Vagina (tissue), 2 donors: ENCODE measurements around the gene TP53I3. TPM values are rescaled to one million over a fixed set of nuclear protein-coding genes. Genes with fewer than 3 reads are reported as not detected.

Experiments
- DNase-seq, 2 donors: peaks; one replicate each; pipeline ENCODE4 v3.0.0-alpha.2; 2017; ENCODE audit errors: extremely low spot score in 2 of 2
- H3K27ac ChIP-seq: fragments of 200-600 bp; sonication (generic); one replicate; pipeline ENCODE4 v1.5.1; 2019
- H3K27me3 ChIP-seq: fragments of 200-600 bp; sonication (generic); one replicate; pipeline ENCODE4 v1.5.1; 2019
- H3K36me3 ChIP-seq, 2 donors: fragments of 200-600 bp; sonication (generic); one replicate each; pipeline ENCODE4 v1.5.1; 2017 to 2019
- H3K4me1 ChIP-seq: fragments of 200-600 bp; sonication (generic); one replicate; pipeline ENCODE4 v1.5.1; 2019
- H3K4me3 ChIP-seq, 2 donors: fragments of 200-600 bp; sonication (generic); 1 replicate in 1 of 2; 2 replicates in 1 of 2; pipeline ENCODE4 v1.5.1; 2016 to 2019
- H3K9me3 ChIP-seq: fragments of 200-600 bp; sonication (generic); one replicate; pipeline ENCODE4 v1.5.1; 2019
- POLR2A ChIP-seq, 2 donors: fragments of 450-650 bp; IDR thresholded peaks; one replicate each; pipeline ENCODE4 v1.6.1; 2017; ENCODE audit warnings: antibody characterized with exemption in 2 of 2, mild to moderate bottlenecking in 2 of 2, moderate library complexity in 2 of 2
- POLR2AphosphoS5 ChIP-seq, 2 donors: sonication (generic); formaldehyde crosslinking; IDR thresholded peaks; one replicate each; pipeline ENCODE4 v1.9.0; 2017; ENCODE audit warnings: antibody characterized with exemption in 2 of 2, mild to moderate bottlenecking in 2 of 2, low read depth in 1 of 2; ENCODE audit not compliant: insufficient read depth in 1 of 2
- intact Hi-C: fragments of 100-400 bp; cut with DNase I; formaldehyde crosslinking; loops from one replicate; pipeline ENCODE4 v1.15.1; 2023
- total RNA-seq: library from RNA; depleted of rRNA; stranded (reverse); fragments of >200 nt; gene quantifications from one replicate; pipeline ENCODE4 v1.2.3, GENCODE V29; 2016
- TF ChIP-seq, protein P1 (sequence below), 3 experiments: fragments of 450-650 bp in 2 of 3; fragments of 200-600 bp in 1 of 3; sonication (generic) in 1 of 3; IDR thresholded peaks; one replicate each; pipeline ENCODE4 v1.5.1; 2017 to 2019; ENCODE audit warnings: antibody characterized with exemption in 3 of 3, mild to moderate bottlenecking in 2 of 3, moderate library complexity in 2 of 3

Gene TP53I3
- total RNA-seq, 1 donor from 2014 or later = 31.9 TPM

DNA sequence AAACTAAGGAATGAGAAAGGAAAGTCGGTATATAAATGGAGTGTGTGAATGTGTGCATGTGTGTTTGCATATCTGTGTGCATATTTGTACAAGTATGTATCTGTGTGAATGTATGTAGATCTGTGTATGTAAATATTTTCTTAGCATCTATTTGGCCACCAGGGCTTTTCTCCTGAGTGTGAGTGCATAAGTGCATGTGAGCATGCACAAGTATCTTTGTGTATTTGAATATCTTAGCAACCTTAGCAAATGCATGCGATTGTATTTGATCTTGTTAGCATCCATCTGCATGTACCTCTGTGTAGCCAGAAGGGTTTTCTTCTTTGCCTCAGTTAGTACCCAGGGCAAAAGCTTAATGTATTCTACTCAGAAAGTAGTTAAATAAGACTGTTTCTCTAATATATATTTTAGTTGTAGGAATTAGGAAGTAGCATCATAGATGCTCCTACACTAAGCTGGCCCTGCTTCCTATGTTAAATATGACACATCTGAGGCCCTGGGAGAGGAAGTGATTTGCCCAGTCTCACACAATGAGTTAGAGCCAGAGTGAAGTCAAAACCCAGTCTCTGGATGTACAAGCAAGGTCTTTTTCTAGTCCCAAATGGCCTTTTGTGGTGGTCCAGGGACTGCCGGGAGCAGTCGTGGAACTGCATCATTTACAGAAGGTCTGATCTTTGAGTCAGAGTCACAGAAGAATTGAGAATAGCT lies 25.9 kb downstream of the TP53I3 start:
- no peaks in the 10 kb centered on the region for H3K36me3 ChIP-seq
- no peak for DNase-seq
- no peaks in the 10 kb centered on the region for H3K9me3 ChIP-seq
- no peaks in the 10 kb centered on the region for H3K27me3 ChIP-seq
- intact Hi-C loops = no loop called here
- TF ChIP-seq POLR2AphosphoS5 (IDR thresholded peaks at IDR 0.05; ENCODE audit: insufficient read depth in 1 of 2, low read depth in 1 of 2) = no peak
- TF ChIP-seq, protein P1, sequence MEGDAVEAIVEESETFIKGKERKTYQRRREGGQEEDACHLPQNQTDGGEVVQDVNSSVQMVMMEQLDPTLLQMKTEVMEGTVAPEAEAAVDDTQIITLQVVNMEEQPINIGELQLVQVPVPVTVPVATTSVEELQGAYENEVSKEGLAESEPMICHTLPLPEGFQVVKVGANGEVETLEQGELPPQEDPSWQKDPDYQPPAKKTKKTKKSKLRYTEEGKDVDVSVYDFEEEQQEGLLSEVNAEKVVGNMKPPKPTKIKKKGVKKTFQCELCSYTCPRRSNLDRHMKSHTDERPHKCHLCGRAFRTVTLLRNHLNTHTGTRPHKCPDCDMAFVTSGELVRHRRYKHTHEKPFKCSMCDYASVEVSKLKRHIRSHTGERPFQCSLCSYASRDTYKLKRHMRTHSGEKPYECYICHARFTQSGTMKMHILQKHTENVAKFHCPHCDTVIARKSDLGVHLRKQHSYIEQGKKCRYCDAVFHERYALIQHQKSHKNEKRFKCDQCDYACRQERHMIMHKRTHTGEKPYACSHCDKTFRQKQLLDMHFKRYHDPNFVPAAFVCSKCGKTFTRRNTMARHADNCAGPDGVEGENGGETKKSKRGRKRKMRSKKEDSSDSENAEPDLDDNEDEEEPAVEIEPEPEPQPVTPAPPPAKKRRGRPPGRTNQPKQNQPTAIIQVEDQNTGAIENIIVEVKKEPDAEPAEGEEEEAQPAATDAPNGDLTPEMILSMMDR (IDR thresholded peaks at IDR 0.05) = no peak
- TF ChIP-seq POLR2A (IDR thresholded peaks at IDR 0.05) = no peak
- H3K4me1 ChIP-seq = no peaks in the 10 kb centered on the region
- H3K4me3 ChIP-seq = no peak overlapping the region
- no peak overlapping the region for H3K27ac ChIP-seq

GRCh38 chr2:24055750-24056149 lies 28.9 kb downstream of the TP53I3 start:
- no peaks in the 10 kb centered on the region for H3K9me3 ChIP-seq
- no peak for DNase-seq
- H3K4me1 ChIP-seq = peaks cover under 1% of the 10 kb centered on the region
- no peak for TF ChIP-seq POLR2AphosphoS5 (IDR thresholded peaks at IDR 0.05; ENCODE audit: insufficient read depth in 1 of 2, low read depth in 1 of 2)
- TF ChIP-seq POLR2A (IDR thresholded peaks at IDR 0.05) = no peak
- TF ChIP-seq, protein P1 (IDR thresholded peaks at IDR 0.05) = no peak
- no peaks in the 10 kb centered on the region for H3K27me3 ChIP-seq
- no peak overlapping the region for H3K4me3 ChIP-seq
- no peaks in the 10 kb centered on the region for H3K36me3 ChIP-seq
- intact Hi-C loops = no loop called here
- no peak overlapping the region for H3K27ac ChIP-seq

GRCh38 chr2:24054366-24055010 lies 30.1 kb downstream of the TP53I3 start:
- H3K36me3 ChIP-seq = no peaks in the 10 kb centered on the region
- H3K9me3 ChIP-seq = no peaks in the 10 kb centered on the region
- no peak for TF ChIP-seq POLR2A (IDR thresholded peaks at IDR 0.05)
- TF ChIP-seq, protein P1 (IDR thresholded peaks at IDR 0.05) = no peak
- TF ChIP-seq POLR2AphosphoS5 (IDR thresholded peaks at IDR 0.05; ENCODE audit: insufficient read depth in 1 of 2, low read depth in 1 of 2) = no peak
- H3K27ac ChIP-seq = no peak overlapping the region
- H3K4me3 ChIP-seq = no peak overlapping the region
- DNase-seq = no peak
- intact Hi-C loops = no loop called here
- H3K27me3 ChIP-seq = no peaks in the 10 kb centered on the region
- peaks cover 11% of the 10 kb centered on the region for H3K4me1 ChIP-seq

- Histone ChIP-seq H3K4me3 (no peak overlapping the region), H3K27ac (no peak overlapping the region), H3K9me3 (no peaks in the 10 kb centered on the region), H3K36me3 (no peaks in the 10 kb centered on the region), H3K4me1 (peaks cover 20% of the 10 kb centered on the region), H3K27me3 (no peaks in the 10 kb centered on the region)
- no peak for DNase-seq
- intact Hi-C loops = no loop called here
- TF ChIP-seq POLR2AphosphoS5 (IDR thresholded peaks at IDR 0.05; ENCODE audit: insufficient read depth in 1 of 2, low read depth in 1 of 2) (no peak), POLR2A (IDR thresholded peaks at IDR 0.05) (no peak)
- TF ChIP-seq, protein P1 (IDR thresholded peaks at IDR 0.05) = no peak
Measured at GRCh38 chr2:24052951-24053350, 31.7 kb downstream of the TP53I3 start.

- Histone ChIP-seq H3K4me3 (no peak overlapping the region), H3K9me3 (no peaks in the 10 kb centered on the region), H3K4me1 (peaks cover 24% of the 10 kb centered on the region), H3K36me3 (no peaks in the 10 kb centered on the region), H3K27me3 (no peaks in the 10 kb centered on the region), H3K27ac (no peak overlapping the region)
- TF ChIP-seq POLR2AphosphoS5 (IDR thresholded peaks at IDR 0.05; ENCODE audit: insufficient read depth in 1 of 2, low read depth in 1 of 2) (no peak), POLR2A (IDR thresholded peaks at IDR 0.05) (no peak)
- TF ChIP-seq, protein P1 (IDR thresholded peaks at IDR 0.05) = no peak
- intact Hi-C loops = no loop called here
- DNase-seq = no peak
Measured at GRCh38 chr2:24051833-24052232, 32.8 kb downstream of the TP53I3 start.
